MM.1S (cell line): ENCODE measurements around the gene PRKAG3.

Experiments
- EZH2 ChIP-seq: fragments of 300-600 bp; sonication (generic); optimal IDR thresholded peaks from 2 replicates; pipeline ENCODE3; 2017; ENCODE audit warnings: low read depth, mild to moderate bottlenecking, antibody characterized with exemption, low read length, mixed read lengths
- EZH2phosphoT487 ChIP-seq: fragments of 300-600 bp; sonication (generic); IDR thresholded peaks from 2 replicates; pipeline ENCODE4 v1.6.1; 2018; ENCODE audit warnings: antibody characterized with exemption, low read length
- TF ChIP-seq, protein P1 (sequence below): fragments of 300-600 bp; sonication (generic); IDR thresholded peaks from 2 replicates; pipeline ENCODE4 v1.5.1; 2016; ENCODE audit warnings: antibody characterized with exemption, low read length, mixed read lengths

DNA sequence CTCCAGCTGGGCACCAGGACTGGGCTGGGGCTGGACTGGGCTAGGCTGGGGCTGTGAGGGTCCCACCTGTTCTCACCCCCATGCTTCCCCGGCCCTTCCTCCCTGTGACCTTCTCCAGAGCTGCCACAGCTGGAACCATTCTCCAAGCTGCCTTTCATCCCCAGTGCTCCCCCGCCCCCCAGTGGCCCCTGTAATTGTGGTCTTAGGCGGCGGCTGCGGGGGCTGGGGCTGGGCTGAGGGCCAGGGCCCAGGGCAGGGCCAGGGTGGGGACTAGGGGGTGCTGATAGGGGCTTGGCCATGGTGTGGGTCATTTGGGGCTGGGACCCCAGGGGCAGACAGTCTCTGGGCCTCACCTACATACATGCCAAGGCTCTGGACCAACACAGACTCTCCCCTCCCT, 46.3 kb upstream of the PRKAG3 start:
- TF ChIP-seq, protein P1, sequence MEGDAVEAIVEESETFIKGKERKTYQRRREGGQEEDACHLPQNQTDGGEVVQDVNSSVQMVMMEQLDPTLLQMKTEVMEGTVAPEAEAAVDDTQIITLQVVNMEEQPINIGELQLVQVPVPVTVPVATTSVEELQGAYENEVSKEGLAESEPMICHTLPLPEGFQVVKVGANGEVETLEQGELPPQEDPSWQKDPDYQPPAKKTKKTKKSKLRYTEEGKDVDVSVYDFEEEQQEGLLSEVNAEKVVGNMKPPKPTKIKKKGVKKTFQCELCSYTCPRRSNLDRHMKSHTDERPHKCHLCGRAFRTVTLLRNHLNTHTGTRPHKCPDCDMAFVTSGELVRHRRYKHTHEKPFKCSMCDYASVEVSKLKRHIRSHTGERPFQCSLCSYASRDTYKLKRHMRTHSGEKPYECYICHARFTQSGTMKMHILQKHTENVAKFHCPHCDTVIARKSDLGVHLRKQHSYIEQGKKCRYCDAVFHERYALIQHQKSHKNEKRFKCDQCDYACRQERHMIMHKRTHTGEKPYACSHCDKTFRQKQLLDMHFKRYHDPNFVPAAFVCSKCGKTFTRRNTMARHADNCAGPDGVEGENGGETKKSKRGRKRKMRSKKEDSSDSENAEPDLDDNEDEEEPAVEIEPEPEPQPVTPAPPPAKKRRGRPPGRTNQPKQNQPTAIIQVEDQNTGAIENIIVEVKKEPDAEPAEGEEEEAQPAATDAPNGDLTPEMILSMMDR, result no peak
- no peak for TF ChIP-seq EZH2
- no peak for TF ChIP-seq EZH2phosphoT487
